Trophoblast cell (in vitro differentiated cells and primary cell): ENCODE results near the gene NTM.

Experiments used
- DNase-seq, 2 donors: peaks; one replicate each; pipeline ENCODE4 v3.0.0-alpha.2; 2016
- H2AFZ ChIP-seq: 2 replicates; pipeline ENCODE4 v1.6.1; 2013; ENCODE audit warnings: low read length, moderate library complexity, mild to moderate bottlenecking; ENCODE audit not compliant: insufficient read depth, poor library complexity
- H2AK5ac ChIP-seq: 2 replicates; pipeline ENCODE4 v1.6.1; 2013; ENCODE audit warnings: mild to moderate bottlenecking, low read length
- H2BK120ac ChIP-seq: 2 replicates; pipeline ENCODE4 v1.6.1; 2013; ENCODE audit warnings: low read length, mild to moderate bottlenecking, moderate library complexity; ENCODE audit not compliant: insufficient read depth, poor library complexity
- H2BK12ac ChIP-seq: 2 replicates; pipeline ENCODE4 v1.6.1; 2013; ENCODE audit warnings: mild to moderate bottlenecking, low read length, moderate library complexity
- H2BK5ac ChIP-seq: 2 replicates; pipeline ENCODE4 v1.6.1; 2013; ENCODE audit warnings: low read length, low read depth, moderate library complexity, mild to moderate bottlenecking; ENCODE audit not compliant: poor library complexity
- H3K14ac ChIP-seq: 2 replicates; pipeline ENCODE4 v1.6.1; 2013; ENCODE audit warnings: mild to moderate bottlenecking, low read length
- H3K18ac ChIP-seq: 2 replicates; pipeline ENCODE4 v1.6.1; 2013; ENCODE audit warnings: mild to moderate bottlenecking, low read length
- H3K23ac ChIP-seq: 2 replicates; pipeline ENCODE4 v1.6.1; 2013; ENCODE audit warnings: low read length
- H3K27ac ChIP-seq: 2 replicates; pipeline ENCODE4 v1.5.1; 2013; ENCODE audit warnings: low read depth, mild to moderate bottlenecking, inconsistent platforms, low read length, moderate library complexity
- H3K27me3 ChIP-seq: 2 replicates; pipeline ENCODE4 v1.6.1; 2013; ENCODE audit warnings: inconsistent platforms, mild to moderate bottlenecking, low read length, moderate library complexity; ENCODE audit not compliant: insufficient read depth
- H3K36me3 ChIP-seq, 2 experiments: 1 replicate in 1 of 2; 2 replicates in 1 of 2; pipeline ENCODE4 v1.6.1; 2013; ENCODE audit warnings: low read length in 2 of 2, mild to moderate bottlenecking in 2 of 2, moderate library complexity in 1 of 2; ENCODE audit not compliant: insufficient read depth in 2 of 2, control insufficient read depth in 1 of 2
- H3K4ac ChIP-seq: 2 replicates; pipeline ENCODE4 v1.6.1; 2013; ENCODE audit warnings: low read depth, mild to moderate bottlenecking, low read length, moderate library complexity
- H3K4me1 ChIP-seq, 2 experiments: 1 replicate in 1 of 2; 2 replicates in 1 of 2; pipeline ENCODE4 v1.6.1; 2013; ENCODE audit warnings: low read length in 2 of 2, mild to moderate bottlenecking in 2 of 2, moderate library complexity in 1 of 2; ENCODE audit not compliant: insufficient read depth in 2 of 2, control insufficient read depth in 1 of 2
- H3K4me2 ChIP-seq: 2 replicates; pipeline ENCODE4 v1.6.1; 2013; ENCODE audit warnings: inconsistent platforms, mild to moderate bottlenecking, low read length, moderate library complexity
- H3K4me3 ChIP-seq: 2 replicates; pipeline ENCODE4 v1.5.1; 2013; ENCODE audit warnings: mild to moderate bottlenecking, low read depth, low read length, inconsistent platforms
- H3K79me1 ChIP-seq: one replicate; pipeline ENCODE4 v1.6.1; 2013; ENCODE audit warnings: low read length
- H3K79me2 ChIP-seq: 2 replicates; pipeline ENCODE4 v1.6.1; 2013; ENCODE audit warnings: low read length, mild to moderate bottlenecking; ENCODE audit not compliant: control insufficient read depth, insufficient read depth, poor library complexity
- H3K9ac ChIP-seq: 2 replicates; pipeline ENCODE4 v1.6.1; 2013; ENCODE audit warnings: mild to moderate bottlenecking, low read length
- H3K9me3 ChIP-seq: 2 replicates; pipeline ENCODE4 v1.6.1; 2013; ENCODE audit warnings: low read depth, mild to moderate bottlenecking, control low read depth, inconsistent platforms, low read length; ENCODE audit not compliant: insufficient read depth
- H4K12ac ChIP-seq: 2 replicates; pipeline ENCODE4 v1.6.1; 2013; ENCODE audit warnings: low read depth, mild to moderate bottlenecking, low read length, moderate library complexity
- H4K8ac ChIP-seq: 2 replicates; pipeline ENCODE4 v1.6.1; 2013; ENCODE audit warnings: low read depth, mild to moderate bottlenecking, low read length, moderate library complexity
- H4K91ac ChIP-seq: one replicate; pipeline ENCODE4 v1.6.1; 2013; ENCODE audit warnings: low read depth, mild to moderate bottlenecking, low read length, moderate library complexity
- WGBS: extraction: QIAGEN DNeasy Blood & Tissue Kit; methylation state at CpG from one replicate; pipeline ENCODE4 v1.1.7; 2013; ENCODE audit warnings: missing lambda C conversion rate; ENCODE audit not compliant: insufficient read length, insufficient coverage; ENCODE audit errors: extremely low coverage; 5-methylcytosine and 5-hydroxymethylcytosine counted together

The NTM gene

DNA sequence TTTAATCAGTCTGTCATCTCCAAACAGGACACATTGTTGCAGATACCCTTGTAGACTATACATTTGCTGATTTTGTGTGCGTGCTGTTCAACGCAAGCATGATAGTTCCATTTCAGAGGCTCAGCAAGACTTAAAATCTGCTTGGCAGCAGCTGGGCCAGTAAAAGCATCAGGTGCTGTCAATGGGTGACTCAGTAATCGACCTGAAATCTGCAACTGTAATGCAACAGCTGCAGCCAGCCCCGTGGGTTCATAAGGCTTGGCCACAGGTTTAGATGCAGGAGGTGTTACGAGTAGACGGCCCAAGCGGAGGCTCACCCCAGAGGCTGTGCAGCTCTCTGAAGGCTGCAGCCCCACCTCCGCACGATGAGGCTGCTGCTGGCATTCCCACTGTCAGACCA lies 84.6 kb downstream of the NTM start:
- H4K91ac ChIP-seq: no peak overlapping the region
- H3K4me2 ChIP-seq: no peak overlapping the region
- no peak overlapping the region for H4K12ac ChIP-seq
- H3K36me3 ChIP-seq: no peaks in the 10 kb centered on the region
- DNase-seq: no peak
- peaks cover 2% of the 10 kb centered on the region for H3K27me3 ChIP-seq
- no peak overlapping the region for H3K4ac ChIP-seq
- H3K14ac ChIP-seq: no peak overlapping the region
- H3K9me3 ChIP-seq: no peaks in the 10 kb centered on the region
- H4K8ac ChIP-seq: no peak overlapping the region
- H3K27ac ChIP-seq: no peak overlapping the region
- no peaks in the 10 kb centered on the region for H3K79me2 ChIP-seq
- no peak overlapping the region for H2AK5ac ChIP-seq
- H2BK5ac ChIP-seq: no peak overlapping the region
- no peak overlapping the region for H3K9ac ChIP-seq
- no peak overlapping the region for H3K4me3 ChIP-seq
- H3K23ac ChIP-seq: no peak overlapping the region
- H2AFZ ChIP-seq: no peak overlapping the region
- H3K18ac ChIP-seq: no peak overlapping the region
- no peak overlapping the region for H2BK120ac ChIP-seq
- no peaks in the 10 kb centered on the region for H3K79me1 ChIP-seq
- H2BK12ac ChIP-seq: no peak overlapping the region
- no CpG with 5 or more reads among the region's 9 CpGs for WGBS
- no peaks in the 10 kb centered on the region for H3K4me1 ChIP-seq

- Histone ChIP-seq H3K79me2 (no peaks in the 10 kb centered on the region), H3K4me1 (no peaks in the 10 kb centered on the region), H2AK5ac (no peak overlapping the region), H2BK12ac (no peak overlapping the region), H2BK5ac (no peak overlapping the region), H2AFZ (no peak overlapping the region), H4K12ac (no peak overlapping the region), H3K79me1 (no peaks in the 10 kb centered on the region), H3K14ac (no peak overlapping the region), H3K9ac (no peak overlapping the region), H3K36me3 (no peaks in the 10 kb centered on the region), H3K4me2 (no peak overlapping the region), H3K27ac (no peak overlapping the region), H3K9me3 (no peaks in the 10 kb centered on the region), H3K23ac (no peak overlapping the region), H3K27me3 (peaks cover 2% of the 10 kb centered on the region), H3K18ac (no peak overlapping the region), H3K4me3 (no peak overlapping the region), H3K4ac (no peak overlapping the region), H4K91ac (no peak overlapping the region), H2BK120ac (no peak overlapping the region), H4K8ac (no peak overlapping the region)
- DNase-seq: no peak
- no CpG with 5 or more reads among the region's 9 CpGs for WGBS
Measured at GRCh38 chr11:131455843-131456704, 85.7 kb downstream of the NTM start.

DNA sequence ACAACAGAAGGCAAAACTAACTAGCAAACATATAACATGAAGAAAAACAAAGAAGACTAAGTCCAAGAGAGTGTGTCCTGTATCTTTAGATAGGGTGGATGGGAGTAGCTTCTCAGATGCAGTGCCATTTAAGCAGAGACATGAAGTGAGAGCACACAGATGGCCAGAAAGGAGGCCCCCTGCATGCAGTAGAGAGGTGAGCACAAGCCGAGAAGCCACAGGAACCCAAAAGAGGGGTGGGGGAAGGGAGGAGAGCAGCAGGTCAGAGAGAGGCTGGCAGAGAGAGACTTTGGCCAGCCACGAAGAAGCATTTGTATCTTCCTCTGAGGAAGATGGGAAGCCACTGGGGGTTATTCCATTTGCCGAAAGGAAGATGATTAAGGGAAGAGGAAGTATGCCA lies 86.7 kb downstream of the NTM start:
- H3K14ac ChIP-seq: no peak overlapping the region
- no peak overlapping the region for H2AK5ac ChIP-seq
- no peak overlapping the region for H4K91ac ChIP-seq
- WGBS: no CpG with 5 or more reads among the region's 3 CpGs
- H3K79me2 ChIP-seq: no peaks in the 10 kb centered on the region
- no peaks in the 10 kb centered on the region for H3K79me1 ChIP-seq
- no peak overlapping the region for H4K12ac ChIP-seq
- H3K27me3 ChIP-seq: peaks cover 2% of the 10 kb centered on the region
- no peak overlapping the region for H2BK5ac ChIP-seq
- no peak overlapping the region for H3K18ac ChIP-seq
- no peak overlapping the region for H3K4ac ChIP-seq
- H4K8ac ChIP-seq: no peak overlapping the region
- no peak overlapping the region for H2BK12ac ChIP-seq
- DNase-seq: no peak
- H3K23ac ChIP-seq: no peak overlapping the region
- H3K4me3 ChIP-seq: no peak overlapping the region
- H3K4me2 ChIP-seq: no peak overlapping the region
- H3K27ac ChIP-seq: no peak overlapping the region
- H3K36me3 ChIP-seq: no peaks in the 10 kb centered on the region
- H3K4me1 ChIP-seq: no peaks in the 10 kb centered on the region
- no peak overlapping the region for H2BK120ac ChIP-seq
- H2AFZ ChIP-seq: no peak overlapping the region
- no peak overlapping the region for H3K9ac ChIP-seq
- no peaks in the 10 kb centered on the region for H3K9me3 ChIP-seq

- H4K8ac ChIP-seq: no peak overlapping the region
- WGBS: no CpG with 5 or more reads among the region's 3 CpGs
- H3K9ac ChIP-seq: no peak overlapping the region
Measured at GRCh38 chr11:131458421-131458820, 88.0 kb downstream of the NTM start.

More at GRCh38 chr11:131458421-131458820, 88.0 kb downstream of the NTM start:
- Histone ChIP-seq H4K12ac (no peak overlapping the region), H4K91ac (no peak overlapping the region), H2AFZ (no peak overlapping the region), H3K79me2 (no peaks in the 10 kb centered on the region), H3K4me3 (no peak overlapping the region), H3K18ac (no peak overlapping the region), H2AK5ac (no peak overlapping the region), H2BK12ac (no peak overlapping the region), H3K4me1 (no peaks in the 10 kb centered on the region), H3K4me2 (no peak overlapping the region), H3K36me3 (no peaks in the 10 kb centered on the region), H3K14ac (no peak overlapping the region), H3K27me3 (peaks cover 2% of the 10 kb centered on the region), H2BK120ac (no peak overlapping the region), H3K79me1 (no peaks in the 10 kb centered on the region), H3K9me3 (no peaks in the 10 kb centered on the region), H3K23ac (no peak overlapping the region), H3K27ac (no peak overlapping the region), H3K4ac (no peak overlapping the region), H2BK5ac (no peak overlapping the region)
- peak in 1 of 2 donors; percentile 57 for DNase-seq
